Lower leg skin (tissue), 3 donors: ENCODE measurements around the gene LDB2.

Experiments used
- CTCF ChIP-seq, 3 donors: fragments of 450-650 bp; IDR thresholded peaks; one replicate each; pipeline ENCODE4 v1.5.1; 2016; ENCODE audit warnings: antibody characterized with exemption in 3 of 3, mild to moderate bottlenecking in 3 of 3, moderate library complexity in 2 of 3
- POLR2A ChIP-seq, 2 donors: fragments of 450-650 bp; IDR thresholded peaks; one replicate each; pipeline ENCODE4 v1.6.1; 2016 to 2017; ENCODE audit warnings: antibody characterized with exemption in 2 of 2, mild to moderate bottlenecking in 1 of 2, moderate library complexity in 1 of 2

- no peak for TF ChIP-seq CTCF (IDR thresholded peaks at IDR 0.05)
- TF ChIP-seq POLR2A (IDR thresholded peaks at IDR 0.05) = no peak
Observed at GRCh38 chr4:16695896-16696295, 202.5 kb downstream of the LDB2 start.
